WTC11 (cell line): ENCODE data around the gene PTPN13. TPM values are rescaled to one million over a fixed set of nuclear protein-coding genes. Genes with fewer than 3 reads are reported as not detected.

Experiments
- ATAC-seq: fragments of 200-7000 bp; cut with Tn5 transposase; 2 replicates; pipeline ENCODE4 v1.10.0; 2021; ENCODE audit warnings: mild to moderate bottlenecking, moderate library complexity
- CTCF ChIA-PET: fragments of 300-600 bp; sonication (Branson Sonifier 250); formaldehyde crosslinking; loops from one replicate; lab custom pipeline; 2021; ENCODE audit warnings: antibody characterized with exemption; lab: Charles Lee
- POLR2A ChIA-PET: fragments of 350-600 bp; sonication (Branson Sonifier 250); formaldehyde crosslinking; loops from one replicate; lab custom pipeline; 2021; ENCODE audit warnings: antibody characterized with exemption; lab: Charles Lee
- DNase-seq: peaks from one replicate; pipeline ENCODE4 v3.0.0; 2021; ENCODE audit warnings: low spot score
- H3K27ac Mint-ChIP-seq: 2 replicates; pipeline ENCODE4 v1.8.0; 2021; ENCODE audit warnings: mixed read lengths
- H3K27me3 Mint-ChIP-seq: 2 replicates; pipeline ENCODE4 v1.8.0; 2021; ENCODE audit warnings: low read depth, mild to moderate bottlenecking, moderate library complexity, mixed read lengths
- H3K36me3 Mint-ChIP-seq: 2 replicates; pipeline ENCODE4 v1.8.0; 2021; ENCODE audit warnings: mixed read lengths
- H3K4me1 Mint-ChIP-seq: 2 replicates; pipeline ENCODE4 v1.8.0; 2022; ENCODE audit warnings: mixed read lengths
- H3K4me3 Mint-ChIP-seq: 2 replicates; pipeline ENCODE4 v1.8.0; 2021; ENCODE audit warnings: mild to moderate bottlenecking, moderate library complexity, mixed read lengths
- H3K9me3 Mint-ChIP-seq: 2 replicates; pipeline ENCODE4 v1.8.0; 2021; ENCODE audit warnings: mixed read lengths
- E2F1 ChIP-seq: sonication (generic); formaldehyde crosslinking; IDR thresholded peaks from 2 replicates; pipeline ENCODE4 v1.8.0; 2022; ENCODE audit warnings: mild to moderate bottlenecking, missing genetic modification reagents
- ETV6 ChIP-seq: sonication (generic); formaldehyde crosslinking; IDR thresholded peaks from 2 replicates; pipeline ENCODE4 v1.8.1; 2022; ENCODE audit warnings: mild to moderate bottlenecking, missing genetic modification reagents
- GTF2I ChIP-seq: fragments of 250-450 bp; sonication (Bioruptor Pico); conservative IDR thresholded peaks from 2 replicates; pipeline ENCODE4 v1.4.0; 2021; ENCODE audit warnings: mild to moderate bottlenecking
- JAZF1 ChIP-seq: fragments of 250-450 bp; sonication (Bioruptor Pico); IDR thresholded peaks from 2 replicates; pipeline ENCODE4 v1.9.0; 2021; ENCODE audit warnings: moderate library complexity, mild to moderate bottlenecking, inconsistent platforms
- PRDM15 ChIP-seq: sonication (generic); formaldehyde crosslinking; IDR thresholded peaks from 2 replicates; pipeline ENCODE4 v1.8.0; 2022; ENCODE audit warnings: missing genetic modification reagents
- SMAD3 ChIP-seq: sonication (generic); formaldehyde crosslinking; IDR thresholded peaks from 2 replicates; pipeline ENCODE4 v1.8.0; 2022; ENCODE audit warnings: missing genetic modification reagents, mild to moderate bottlenecking, borderline replicate concordance
- SP1 ChIP-seq: sonication (generic); formaldehyde crosslinking; conservative IDR thresholded peaks from 2 replicates; pipeline ENCODE4 v1.8.1; 2022; ENCODE audit warnings: missing genetic modification reagents
- TEAD4 ChIP-seq: sonication (generic); formaldehyde crosslinking; IDR thresholded peaks from 2 replicates; pipeline ENCODE4 v1.8.0; 2022; ENCODE audit warnings: mild to moderate bottlenecking, missing genetic modification reagents
- ZNF416 ChIP-seq: fragments of 250-450 bp; sonication (Bioruptor Pico); IDR thresholded peaks from 2 replicates; pipeline ENCODE4 v1.9.0; 2021; ENCODE audit warnings: mild to moderate bottlenecking, inconsistent platforms
- total RNA-seq: library from RNA; stranded (reverse); gene quantifications from 3 replicates; pipeline ENCODE4 v1.2.3, GENCODE V29; 2021
- TF ChIP-seq, protein P1 (sequence below): sonication (generic); formaldehyde crosslinking; IDR thresholded peaks from 2 replicates; pipeline ENCODE4 v1.8.1; 2023; ENCODE audit warnings: mild to moderate bottlenecking, moderate library complexity, missing genetic modification reagents
- TF ChIP-seq, protein P2 (sequence below): sonication (generic); formaldehyde crosslinking; IDR thresholded peaks from 2 replicates; pipeline ENCODE4 v1.8.1; 2023; ENCODE audit warnings: mild to moderate bottlenecking, missing genetic modification reagents
- TF ChIP-seq, protein P3 (sequence below): sonication (generic); formaldehyde crosslinking; IDR thresholded peaks from 2 replicates; pipeline ENCODE4 v1.8.1; 2023; ENCODE audit warnings: mild to moderate bottlenecking, missing genetic modification reagents
- TF ChIP-seq, protein P4 (sequence below): sonication (generic); formaldehyde crosslinking; IDR thresholded peaks from 2 replicates; pipeline ENCODE4 v1.8.1; 2022; ENCODE audit warnings: mild to moderate bottlenecking, missing genetic modification reagents, moderate library complexity, borderline replicate concordance

PTPN13 gene
- total RNA-seq, 1 experiment from 2014 or later, result 49.7 TPM

DNA sequence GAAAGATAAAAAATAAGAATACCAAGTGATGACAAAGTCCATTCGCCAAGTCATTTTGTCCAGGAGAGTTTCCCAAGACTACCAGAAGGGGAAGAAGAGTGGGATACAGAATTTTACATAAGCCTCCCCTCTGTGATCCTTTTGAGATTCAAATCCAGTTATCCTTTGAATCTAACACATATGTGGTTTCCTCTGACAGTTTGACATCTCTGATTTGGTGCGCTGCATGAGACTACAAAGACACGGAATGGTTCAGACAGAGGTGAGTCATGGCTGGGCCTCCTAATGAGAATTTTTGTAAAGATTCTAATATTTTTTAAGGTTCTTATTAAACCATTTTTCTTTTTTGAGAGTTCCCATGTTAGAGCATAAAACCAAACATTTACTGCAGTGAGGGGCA is 216.7 kb downstream of the PTPN13 start (continued):
- TF ChIP-seq, protein P1, sequence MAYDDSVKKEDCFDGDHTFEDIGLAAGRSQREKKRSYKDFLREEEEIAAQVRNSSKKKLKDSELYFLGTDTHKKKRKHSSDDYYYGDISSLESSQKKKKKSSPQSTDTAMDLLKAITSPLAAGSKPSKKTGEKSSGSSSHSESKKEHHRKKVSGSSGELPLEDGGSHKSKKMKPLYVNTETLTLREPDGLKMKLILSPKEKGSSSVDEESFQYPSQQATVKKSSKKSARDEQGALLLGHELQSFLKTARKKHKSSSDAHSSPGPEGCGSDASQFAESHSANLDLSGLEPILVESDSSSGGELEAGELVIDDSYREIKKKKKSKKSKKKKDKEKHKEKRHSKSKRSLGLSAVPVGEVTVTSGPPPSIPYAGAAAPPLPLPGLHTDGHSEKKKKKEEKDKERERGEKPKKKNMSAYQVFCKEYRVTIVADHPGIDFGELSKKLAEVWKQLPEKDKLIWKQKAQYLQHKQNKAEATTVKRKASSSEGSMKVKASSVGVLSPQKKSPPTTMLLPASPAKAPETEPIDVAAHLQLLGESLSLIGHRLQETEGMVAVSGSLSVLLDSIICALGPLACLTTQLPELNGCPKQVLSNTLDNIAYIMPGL, result no peak
- no peak for TF ChIP-seq JAZF1 (CRISPR knock-in tag)
- TF ChIP-seq TEAD4 (CRISPR knock-in tag), result no peak
- no peak for TF ChIP-seq E2F1 (CRISPR knock-in tag)

GRCh38 chr4:86815653-86816052 is 221.5 kb downstream of the PTPN13 start:
- POLR2A ChIA-PET, result no interaction called here

DNA sequence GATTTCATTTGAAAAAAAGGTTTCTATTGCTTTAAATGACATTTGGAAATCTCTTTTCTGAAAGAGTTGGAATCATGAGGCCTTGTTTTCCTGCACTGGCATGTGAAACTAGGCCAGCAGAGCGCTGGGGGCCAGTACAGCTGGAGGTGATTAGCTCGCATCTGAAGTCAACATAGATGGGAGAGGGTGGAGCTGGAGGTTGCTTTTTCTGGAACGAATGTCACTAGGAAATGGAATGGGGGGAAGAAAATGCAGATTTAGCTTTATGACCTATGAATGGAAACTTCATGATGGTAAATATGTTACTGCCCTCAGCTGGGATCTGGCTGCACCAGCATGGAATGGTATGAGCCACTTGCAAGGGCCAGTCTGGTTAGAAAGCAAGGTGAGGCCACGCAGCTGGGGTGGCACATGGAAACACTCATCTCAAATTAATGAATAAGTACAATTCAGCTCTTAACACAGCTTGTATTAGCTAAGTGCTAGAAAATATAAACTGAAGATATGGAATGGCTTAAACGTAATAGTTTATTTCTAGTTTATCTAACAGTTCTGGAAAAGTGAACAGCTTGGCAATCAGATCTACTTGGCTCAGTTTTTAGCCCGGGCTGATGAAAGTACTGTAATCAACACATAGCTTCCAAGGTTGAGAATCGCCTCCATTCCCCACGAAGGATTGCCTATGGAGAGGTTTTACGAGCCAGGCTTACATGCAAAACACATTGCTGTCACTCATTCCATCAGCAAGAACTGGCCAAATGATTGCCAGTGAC is 222.6 kb downstream of the PTPN13 start:
- ATAC-seq, result no peak
- Mint-ChIP-seq H3K27ac (no peak overlapping the region), H3K4me1 (no peaks in the 10 kb centered on the region), H3K27me3 (no peaks in the 10 kb centered on the region), H3K36me3 (peaks cover 36% of the 10 kb centered on the region), H3K9me3 (peaks cover 9% of the 10 kb centered on the region), H3K4me3 (no peak overlapping the region)
- no peak for DNase-seq
- TF ChIP-seq, protein P2, sequence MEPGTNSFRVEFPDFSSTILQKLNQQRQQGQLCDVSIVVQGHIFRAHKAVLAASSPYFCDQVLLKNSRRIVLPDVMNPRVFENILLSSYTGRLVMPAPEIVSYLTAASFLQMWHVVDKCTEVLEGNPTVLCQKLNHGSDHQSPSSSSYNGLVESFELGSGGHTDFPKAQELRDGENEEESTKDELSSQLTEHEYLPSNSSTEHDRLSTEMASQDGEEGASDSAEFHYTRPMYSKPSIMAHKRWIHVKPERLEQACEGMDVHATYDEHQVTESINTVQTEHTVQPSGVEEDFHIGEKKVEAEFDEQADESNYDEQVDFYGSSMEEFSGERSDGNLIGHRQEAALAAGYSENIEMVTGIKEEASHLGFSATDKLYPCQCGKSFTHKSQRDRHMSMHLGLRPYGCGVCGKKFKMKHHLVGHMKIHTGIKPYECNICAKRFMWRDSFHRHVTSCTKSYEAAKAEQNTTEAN (CRISPR knock-in tag), result no peak
- no peak for TF ChIP-seq ZNF416 (CRISPR knock-in tag)
- ChIA-PET POLR2A (no interaction called here), CTCF (interaction anchor here (0.7 to 3.7 kb wide), 5 partner anchors 26 to 319 kb away, joined by 3 to 14 read pairs (median 4); no protein-coding TSS in a partner anchor)

More at GRCh38 chr4:86815653-86816052, 221.5 kb downstream of the PTPN13 start:
- Mint-ChIP-seq H3K36me3 (peaks cover 46% of the 10 kb centered on the region), H3K9me3 (peaks cover 9% of the 10 kb centered on the region), H3K27ac (no peak overlapping the region), H3K27me3 (no peaks in the 10 kb centered on the region), H3K4me3 (no peak overlapping the region), H3K4me1 (0 out of 2 replicates have a peak, but pooled peaks cover 5% of the 10 kb centered on the region)
- TF ChIP-seq PRDM15 (CRISPR knock-in tag), result no peak
- no peak for ATAC-seq
- CTCF ChIA-PET, result interaction anchor here (1.7 to 3.7 kb wide), 2 partner anchors 63 to 318 kb away, joined by 4 to 14 read pairs; no protein-coding TSS in a partner anchor
- DNase-seq, result no peak

- Mint-ChIP-seq H3K27me3 (no peaks in the 10 kb centered on the region), H3K4me1 (no peaks in the 10 kb centered on the region), H3K9me3 (peaks cover 9% of the 10 kb centered on the region), H3K4me3 (no peak overlapping the region), H3K36me3 (peaks cover 27% of the 10 kb centered on the region), H3K27ac (no peak overlapping the region)
- ChIA-PET CTCF (interaction anchor here (0.6 to 3.7 kb wide), 7 partner anchors 14 to 319 kb away, joined by 3 to 14 read pairs (median 4); no protein-coding TSS in a partner anchor), POLR2A (no interaction called here)
- ATAC-seq (no peak), DNase-seq (no peak)
- TF ChIP-seq ETV6 (no peak), SP1 (CRISPR knock-in tag) (no peak), GTF2I (CRISPR knock-in tag) (no peak), SMAD3 (no peak)
- TF ChIP-seq, protein P3, sequence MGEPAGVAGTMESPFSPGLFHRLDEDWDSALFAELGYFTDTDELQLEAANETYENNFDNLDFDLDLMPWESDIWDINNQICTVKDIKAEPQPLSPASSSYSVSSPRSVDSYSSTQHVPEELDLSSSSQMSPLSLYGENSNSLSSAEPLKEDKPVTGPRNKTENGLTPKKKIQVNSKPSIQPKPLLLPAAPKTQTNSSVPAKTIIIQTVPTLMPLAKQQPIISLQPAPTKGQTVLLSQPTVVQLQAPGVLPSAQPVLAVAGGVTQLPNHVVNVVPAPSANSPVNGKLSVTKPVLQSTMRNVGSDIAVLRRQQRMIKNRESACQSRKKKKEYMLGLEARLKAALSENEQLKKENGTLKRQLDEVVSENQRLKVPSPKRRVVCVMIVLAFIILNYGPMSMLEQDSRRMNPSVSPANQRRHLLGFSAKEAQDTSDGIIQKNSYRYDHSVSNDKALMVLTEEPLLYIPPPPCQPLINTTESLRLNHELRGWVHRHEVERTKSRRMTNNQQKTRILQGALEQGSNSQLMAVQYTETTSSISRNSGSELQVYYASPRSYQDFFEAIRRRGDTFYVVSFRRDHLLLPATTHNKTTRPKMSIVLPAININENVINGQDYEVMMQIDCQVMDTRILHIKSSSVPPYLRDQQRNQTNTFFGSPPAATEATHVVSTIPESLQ (CRISPR knock-in tag), result no peak
- TF ChIP-seq, protein P4, sequence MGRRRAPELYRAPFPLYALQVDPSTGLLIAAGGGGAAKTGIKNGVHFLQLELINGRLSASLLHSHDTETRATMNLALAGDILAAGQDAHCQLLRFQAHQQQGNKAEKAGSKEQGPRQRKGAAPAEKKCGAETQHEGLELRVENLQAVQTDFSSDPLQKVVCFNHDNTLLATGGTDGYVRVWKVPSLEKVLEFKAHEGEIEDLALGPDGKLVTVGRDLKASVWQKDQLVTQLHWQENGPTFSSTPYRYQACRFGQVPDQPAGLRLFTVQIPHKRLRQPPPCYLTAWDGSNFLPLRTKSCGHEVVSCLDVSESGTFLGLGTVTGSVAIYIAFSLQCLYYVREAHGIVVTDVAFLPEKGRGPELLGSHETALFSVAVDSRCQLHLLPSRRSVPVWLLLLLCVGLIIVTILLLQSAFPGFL (CRISPR knock-in tag), result no peak
These were observed 224.1 kb downstream of the PTPN13 start for GRCh38 chr4:86818211-86818610.
